Neural cell (in vitro differentiated cells): ENCODE data around the gene RCAN1. TPM values are rescaled to one million over a fixed set of nuclear protein-coding genes. Genes with fewer than 3 reads are reported as not detected.

Experiments
- H2AFZ ChIP-seq: fragments of 200-600, 300-800 bp; sonication (generic), shearing (Covaris generic); 2 replicates; pipeline ENCODE4 v1.6.0; 2014; ENCODE audit warnings: low read depth, mild to moderate bottlenecking, antibody characterized with exemption, low read length, moderate library complexity
- H3F3A ChIP-seq: fragments of 200-600 bp; shearing (Covaris generic); 2 replicates; pipeline ENCODE4 v1.6.1; 2016; ENCODE audit warnings: mild to moderate bottlenecking, moderate library complexity, mixed read lengths, antibody characterized with exemption, low read length; ENCODE audit not compliant: insufficient read depth, poor library complexity, severe bottlenecking
- H3K27ac ChIP-seq: fragments of 200-600, 300-800 bp; sonication (generic), shearing (Covaris generic); 2 replicates; pipeline ENCODE4 v1.5.1; 2014; ENCODE audit warnings: mild to moderate bottlenecking, low read length, moderate library complexity
- H3K27me3 ChIP-seq: fragments of 300-800, 200-600 bp; sonication (generic), shearing (Covaris generic); 2 replicates; pipeline ENCODE4 v1.6.0; 2014; ENCODE audit warnings: mild to moderate bottlenecking, low read depth, low read length, moderate library complexity; ENCODE audit not compliant: insufficient read depth
- H3K36me3 ChIP-seq: fragments of 300-800, 200-600 bp; sonication (generic), shearing (Covaris generic); 2 replicates; pipeline ENCODE4 v1.5.1; 2014; ENCODE audit warnings: mild to moderate bottlenecking, antibody characterized with exemption, low read length, moderate library complexity; ENCODE audit not compliant: insufficient read depth
- H3K4me2 ChIP-seq: fragments of 300-800, 200-600 bp; sonication (generic), shearing (Covaris generic); 2 replicates; pipeline ENCODE4 v1.6.0; 2014; ENCODE audit warnings: mild to moderate bottlenecking, low read length
- H3K4me3 ChIP-seq: fragments of 300-800, 200-600 bp; sonication (generic), shearing (Covaris generic); 2 replicates; pipeline ENCODE4 v1.5.1; 2014; ENCODE audit warnings: mild to moderate bottlenecking, low read length, moderate library complexity
- H3K79me2 ChIP-seq: fragments of 200-600 bp; shearing (Covaris generic); replicated peaks from 2 replicates; pipeline ENCODE4 v1.6.0; 2014; ENCODE audit warnings: mild to moderate bottlenecking, low read length, moderate library complexity; ENCODE audit not compliant: insufficient read depth
- H3K9ac ChIP-seq: fragments of 300-800, 200-600 bp; sonication (generic), shearing (Covaris generic); 2 replicates; pipeline ENCODE4 v1.6.1; 2016; ENCODE audit warnings: mild to moderate bottlenecking, low read length, mixed read lengths
- H3K9me2 ChIP-seq: fragments of 200-600 bp; shearing (Covaris generic); 2 replicates; pipeline ENCODE4 v1.6.1; 2016; ENCODE audit warnings: mild to moderate bottlenecking, low read length, mixed read lengths; ENCODE audit not compliant: insufficient read depth
- H3K9me3 ChIP-seq: fragments of 200-600, 300-800 bp; sonication (generic), shearing (Covaris generic); 2 replicates; pipeline ENCODE4 v1.6.1; 2016; ENCODE audit warnings: mild to moderate bottlenecking, mixed run types, low read length, moderate library complexity, mixed read lengths
- H4K20me1 ChIP-seq: fragments of 200-600 bp; shearing (Covaris generic); 2 replicates; pipeline ENCODE4 v1.6.1; 2016; ENCODE audit warnings: mild to moderate bottlenecking, mixed run types; ENCODE audit not compliant: insufficient read depth
- EP300 ChIP-seq: fragments of 450-650 bp; conservative IDR thresholded peaks from 2 replicates; pipeline ENCODE4 v1.6.1; 2014; ENCODE audit warnings: antibody characterized with exemption, mild to moderate bottlenecking, moderate library complexity; ENCODE audit not compliant: poor library complexity, severe bottlenecking
- EZH2 ChIP-seq: fragments of 200-600, 300-800 bp; shearing (Covaris generic), sonication (generic); IDR thresholded peaks from 2 replicates; pipeline ENCODE4 v1.6.1; 2014; ENCODE audit warnings: antibody characterized with exemption, low read length, borderline replicate concordance, mild to moderate bottlenecking; ENCODE audit not compliant: insufficient read depth, poor library complexity, severe bottlenecking
- MXI1 ChIP-seq: fragments of 450-650 bp; conservative IDR thresholded peaks from 2 replicates; pipeline ENCODE4 v1.6.1; 2014; ENCODE audit warnings: antibody characterized with exemption, mild to moderate bottlenecking; ENCODE audit not compliant: poor library complexity, severe bottlenecking
- POLR2AphosphoS5 ChIP-seq: IDR thresholded peaks from 2 replicates; pipeline ENCODE4 v1.6.1; 2012
- RAD21 ChIP-seq: fragments of 450-650 bp; conservative IDR thresholded peaks from 2 replicates; pipeline ENCODE4 v1.6.1; 2014; ENCODE audit warnings: antibody characterized with exemption, mild to moderate bottlenecking, moderate library complexity
- SMC3 ChIP-seq: fragments of 450-650 bp; conservative IDR thresholded peaks from 2 replicates; pipeline ENCODE4 v1.6.1; 2014; ENCODE audit warnings: antibody characterized with exemption, mild to moderate bottlenecking, moderate library complexity; ENCODE audit not compliant: poor library complexity
- TAF1 ChIP-seq: IDR thresholded peaks from 2 replicates; pipeline ENCODE4 v1.6.1; 2012; ENCODE audit warnings: low read depth
- polyA plus RNA-seq: library from polyadenylated mRNA; depleted of rRNA; stranded (reverse); fragments of >200 nt; gene quantifications from 2 replicates; pipeline ENCODE4 v1.2.3, GENCODE V29; 2014
- TF ChIP-seq, protein P1 (sequence below): IDR thresholded peaks from 2 replicates; pipeline ENCODE4 v1.6.1; 2012; ENCODE audit warnings: borderline replicate concordance
- TF ChIP-seq, protein P2 (sequence below): fragments of 450-650 bp; IDR thresholded peaks from 2 replicates; pipeline ENCODE4 v1.5.1; 2014; ENCODE audit warnings: antibody characterized with exemption, mild to moderate bottlenecking, moderate library complexity; ENCODE audit not compliant: poor library complexity, severe bottlenecking

RCAN1 gene
- polyA plus RNA-seq, 1 donor from 2014 or later: 46.0 TPM

DNA sequence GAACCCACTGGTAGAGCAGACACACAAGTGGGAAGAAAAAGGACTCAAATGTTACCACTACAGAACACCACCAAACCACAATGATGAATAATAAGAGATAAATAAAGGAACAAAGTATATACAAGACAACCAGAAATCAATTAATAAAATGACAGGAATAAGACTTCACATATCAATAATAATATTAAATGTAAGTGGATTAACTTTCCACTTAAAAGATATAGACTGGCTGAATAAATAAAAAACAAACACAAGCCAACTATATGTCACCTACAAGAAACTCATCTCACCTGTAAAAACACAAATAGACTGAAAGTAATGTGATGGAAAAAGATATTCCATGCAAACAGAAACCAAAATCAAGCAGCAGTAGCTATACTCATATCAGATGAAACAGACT, 46.9 kb upstream of the RCAN1 start:
- Histone ChIP-seq H3F3A (no peaks in the 10 kb centered on the region), H3K9ac (no peak overlapping the region), H3K79me2 (no peaks in the 10 kb centered on the region), H3K4me2 (no peak overlapping the region), H3K27ac (no peak overlapping the region), H3K4me3 (no peak overlapping the region), H4K20me1 (no peaks in the 10 kb centered on the region), H3K9me2 (no peaks in the 10 kb centered on the region), H3K36me3 (no peaks in the 10 kb centered on the region), H2AFZ (no peak overlapping the region), H3K27me3 (peaks cover 4% of the 10 kb centered on the region), H3K9me3 (peaks cover 5% of the 10 kb centered on the region)
- no peak for TF ChIP-seq POLR2AphosphoS5
- TF ChIP-seq MXI1: no peak
- no peak for TF ChIP-seq EZH2
- TF ChIP-seq, protein P1, sequence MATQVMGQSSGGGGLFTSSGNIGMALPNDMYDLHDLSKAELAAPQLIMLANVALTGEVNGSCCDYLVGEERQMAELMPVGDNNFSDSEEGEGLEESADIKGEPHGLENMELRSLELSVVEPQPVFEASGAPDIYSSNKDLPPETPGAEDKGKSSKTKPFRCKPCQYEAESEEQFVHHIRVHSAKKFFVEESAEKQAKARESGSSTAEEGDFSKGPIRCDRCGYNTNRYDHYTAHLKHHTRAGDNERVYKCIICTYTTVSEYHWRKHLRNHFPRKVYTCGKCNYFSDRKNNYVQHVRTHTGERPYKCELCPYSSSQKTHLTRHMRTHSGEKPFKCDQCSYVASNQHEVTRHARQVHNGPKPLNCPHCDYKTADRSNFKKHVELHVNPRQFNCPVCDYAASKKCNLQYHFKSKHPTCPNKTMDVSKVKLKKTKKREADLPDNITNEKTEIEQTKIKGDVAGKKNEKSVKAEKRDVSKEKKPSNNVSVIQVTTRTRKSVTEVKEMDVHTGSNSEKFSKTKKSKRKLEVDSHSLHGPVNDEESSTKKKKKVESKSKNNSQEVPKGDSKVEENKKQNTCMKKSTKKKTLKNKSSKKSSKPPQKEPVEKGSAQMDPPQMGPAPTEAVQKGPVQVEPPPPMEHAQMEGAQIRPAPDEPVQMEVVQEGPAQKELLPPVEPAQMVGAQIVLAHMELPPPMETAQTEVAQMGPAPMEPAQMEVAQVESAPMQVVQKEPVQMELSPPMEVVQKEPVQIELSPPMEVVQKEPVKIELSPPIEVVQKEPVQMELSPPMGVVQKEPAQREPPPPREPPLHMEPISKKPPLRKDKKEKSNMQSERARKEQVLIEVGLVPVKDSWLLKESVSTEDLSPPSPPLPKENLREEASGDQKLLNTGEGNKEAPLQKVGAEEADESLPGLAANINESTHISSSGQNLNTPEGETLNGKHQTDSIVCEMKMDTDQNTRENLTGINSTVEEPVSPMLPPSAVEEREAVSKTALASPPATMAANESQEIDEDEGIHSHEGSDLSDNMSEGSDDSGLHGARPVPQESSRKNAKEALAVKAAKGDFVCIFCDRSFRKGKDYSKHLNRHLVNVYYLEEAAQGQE: no peak
- no peak for TF ChIP-seq TAF1
- TF ChIP-seq EP300: no peak
- TF ChIP-seq, protein P2, sequence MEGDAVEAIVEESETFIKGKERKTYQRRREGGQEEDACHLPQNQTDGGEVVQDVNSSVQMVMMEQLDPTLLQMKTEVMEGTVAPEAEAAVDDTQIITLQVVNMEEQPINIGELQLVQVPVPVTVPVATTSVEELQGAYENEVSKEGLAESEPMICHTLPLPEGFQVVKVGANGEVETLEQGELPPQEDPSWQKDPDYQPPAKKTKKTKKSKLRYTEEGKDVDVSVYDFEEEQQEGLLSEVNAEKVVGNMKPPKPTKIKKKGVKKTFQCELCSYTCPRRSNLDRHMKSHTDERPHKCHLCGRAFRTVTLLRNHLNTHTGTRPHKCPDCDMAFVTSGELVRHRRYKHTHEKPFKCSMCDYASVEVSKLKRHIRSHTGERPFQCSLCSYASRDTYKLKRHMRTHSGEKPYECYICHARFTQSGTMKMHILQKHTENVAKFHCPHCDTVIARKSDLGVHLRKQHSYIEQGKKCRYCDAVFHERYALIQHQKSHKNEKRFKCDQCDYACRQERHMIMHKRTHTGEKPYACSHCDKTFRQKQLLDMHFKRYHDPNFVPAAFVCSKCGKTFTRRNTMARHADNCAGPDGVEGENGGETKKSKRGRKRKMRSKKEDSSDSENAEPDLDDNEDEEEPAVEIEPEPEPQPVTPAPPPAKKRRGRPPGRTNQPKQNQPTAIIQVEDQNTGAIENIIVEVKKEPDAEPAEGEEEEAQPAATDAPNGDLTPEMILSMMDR: no peak
- TF ChIP-seq SMC3: no peak
- TF ChIP-seq RAD21: no peak

DNA sequence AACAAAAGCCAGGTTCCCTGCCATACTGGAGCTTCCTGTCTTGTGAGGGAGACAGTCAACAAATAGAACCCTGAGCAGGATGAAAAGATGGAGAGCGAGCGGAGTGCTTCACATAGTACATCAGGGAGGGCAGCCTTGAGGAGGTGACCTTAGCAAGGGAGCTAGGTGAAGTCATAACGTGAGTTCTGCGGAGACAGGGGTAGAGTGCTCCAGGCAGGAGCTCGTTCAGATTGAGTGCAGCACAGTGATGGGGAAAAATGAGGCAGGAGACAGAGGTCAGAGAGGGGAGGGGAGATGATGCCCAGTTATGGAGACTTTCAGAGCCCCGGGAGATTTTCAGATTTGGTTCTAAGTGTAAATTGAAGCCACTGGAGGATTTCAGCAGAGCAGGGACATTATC, 38.6 kb upstream of the RCAN1 start:
- Histone ChIP-seq H4K20me1 (no peaks in the 10 kb centered on the region), H2AFZ (no peak overlapping the region), H3K9me3 (peaks cover 9% of the 10 kb centered on the region), H3K4me3 (no peak overlapping the region), H3K27me3 (no peaks in the 10 kb centered on the region), H3K9me2 (no peaks in the 10 kb centered on the region), H3K79me2 (no peaks in the 10 kb centered on the region), H3K27ac (no peak overlapping the region), H3K36me3 (no peaks in the 10 kb centered on the region), H3F3A (no peaks in the 10 kb centered on the region), H3K4me2 (no peak overlapping the region), H3K9ac (no peak overlapping the region)
- TF ChIP-seq EP300: no peak
- TF ChIP-seq EZH2: no peak
- TF ChIP-seq SMC3: no peak
- no peak for TF ChIP-seq TAF1
- no peak for TF ChIP-seq MXI1
- no peak for TF ChIP-seq RAD21
- TF ChIP-seq, protein P1: no peak
- TF ChIP-seq POLR2AphosphoS5: no peak
- TF ChIP-seq, protein P2: no peak
